Measurements from ENCODE around the gene C1orf159.
A peak's percentile ranks its signal among the peaks of the same experiment; 100 is the strongest.

The C1orf159 gene

DNA sequence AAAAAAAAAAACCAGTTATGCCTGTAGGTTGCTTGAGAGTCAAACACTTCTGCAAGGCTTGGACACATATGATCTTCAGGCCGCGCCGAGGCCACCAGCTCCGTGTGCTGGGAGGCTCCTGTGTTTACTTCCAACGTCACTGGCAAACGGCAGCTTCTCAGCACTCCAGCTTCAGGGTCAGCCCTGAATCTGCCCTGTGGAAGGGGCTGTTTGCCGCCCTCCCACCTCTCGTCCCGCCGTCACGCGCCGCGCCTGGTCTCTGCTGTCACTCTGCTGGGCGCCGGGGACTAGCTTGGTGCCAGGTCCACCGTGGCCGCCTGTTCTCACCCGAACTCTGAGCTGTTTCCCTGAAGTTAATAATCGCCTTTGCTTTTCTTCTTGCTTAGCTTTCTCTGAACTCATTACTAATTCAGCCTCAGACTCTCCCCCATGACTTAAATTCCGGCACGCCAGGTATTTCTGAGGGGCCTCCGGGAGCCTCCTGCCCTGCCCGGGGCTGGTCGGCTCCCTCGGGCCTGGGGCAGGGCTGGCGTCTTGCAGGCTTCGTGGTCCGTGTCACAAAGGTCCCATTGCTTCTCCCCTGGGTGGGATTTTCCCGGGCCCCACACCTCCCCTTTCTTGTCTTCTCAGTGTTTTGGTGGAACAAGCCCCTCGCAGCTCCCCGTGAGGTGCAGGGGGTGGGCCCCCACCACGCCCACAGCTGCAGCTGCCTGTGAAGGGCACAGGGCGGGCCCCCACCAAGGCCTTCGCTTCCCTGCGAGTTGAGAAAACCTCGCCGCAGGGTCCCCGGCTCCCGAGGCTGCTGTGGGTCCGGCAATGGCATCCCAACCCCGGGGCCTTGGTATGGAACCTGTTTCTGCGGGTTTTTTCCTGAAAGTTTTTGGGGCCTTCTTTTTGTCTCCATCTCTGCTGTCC lies 14.6 kb upstream of the C1orf159 start:
- DNase-seq, result no peak

DNA sequence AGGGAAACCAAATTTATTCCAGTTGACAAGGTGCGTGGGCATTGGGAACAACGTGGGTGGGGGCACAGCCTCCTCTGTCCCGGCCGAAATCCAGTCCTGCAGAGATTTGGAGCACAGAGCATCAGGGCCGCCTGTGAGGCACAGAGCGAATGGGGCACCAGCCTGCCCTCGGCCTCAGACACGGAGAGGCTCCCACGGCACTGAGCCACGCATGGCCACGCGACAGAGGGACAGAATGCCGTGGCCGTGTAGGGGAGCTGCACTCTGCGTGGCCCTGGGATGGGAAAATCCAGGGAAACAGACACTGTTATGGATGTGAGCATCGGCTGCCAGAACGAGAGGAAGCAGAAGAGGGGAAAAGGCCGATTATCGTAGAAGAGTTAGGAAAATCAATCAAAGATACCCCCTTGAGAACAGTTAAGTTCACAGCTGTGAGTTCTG lies 13.5 kb upstream of the C1orf159 start:
- no peak for DNase-seq

GRCh38 chr1:1128454-1129139 lies 12.7 kb upstream of the C1orf159 start:
- DNase-seq, result no peak

DNA sequence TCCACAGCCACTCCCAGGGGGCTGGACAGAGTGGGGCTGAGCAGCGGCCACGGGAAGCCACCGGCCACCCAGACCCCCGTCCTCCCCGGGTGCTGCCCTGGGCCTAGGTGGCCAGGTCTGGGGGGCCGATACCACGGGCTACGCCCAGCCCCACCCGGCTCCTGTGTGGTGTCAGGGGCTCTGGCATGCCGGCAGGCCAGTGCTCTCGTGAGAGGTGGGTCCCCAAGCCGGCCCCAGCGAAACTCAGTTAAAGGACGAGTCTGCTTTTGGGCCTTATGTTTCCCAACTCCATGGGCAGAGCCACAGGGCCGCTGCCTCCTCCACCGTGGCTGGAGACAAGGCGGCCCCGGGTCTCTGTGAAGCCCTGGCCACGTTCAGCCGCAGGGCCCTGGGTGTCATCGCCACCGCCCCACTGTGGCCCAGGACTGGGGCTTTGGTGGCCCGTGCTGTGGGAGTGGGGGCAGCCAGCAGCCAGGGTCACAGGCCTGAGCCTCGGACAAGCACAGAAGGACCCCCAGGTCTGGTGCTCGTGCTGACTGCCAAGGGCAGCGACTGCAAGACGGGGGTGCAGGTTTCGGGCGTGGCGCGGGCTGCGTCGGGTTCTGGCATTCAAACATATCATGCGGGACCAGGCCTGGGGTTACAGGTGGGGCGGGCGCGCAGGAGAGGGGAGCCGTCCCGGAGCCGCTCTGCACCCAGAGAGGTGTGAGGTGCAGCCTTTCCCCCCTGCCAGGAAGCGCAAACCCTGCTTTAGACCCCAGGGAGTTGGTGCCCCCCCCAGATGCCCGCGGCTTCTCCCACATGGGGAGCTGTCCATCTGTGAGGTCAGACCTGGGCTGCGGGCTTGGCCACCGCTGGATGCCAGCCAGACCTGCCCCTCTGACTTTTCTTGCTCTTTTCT lies 11.9 kb upstream of the C1orf159 start:
- DNase-seq, result no peak

GRCh38 chr1:1125945-1126344 lies 10.1 kb upstream of the C1orf159 start:
- no peak for DNase-seq

GRCh38 chr1:1124786-1125642 lies 9.1 kb upstream of the C1orf159 start:
- DNase-seq, result no peak

DNA sequence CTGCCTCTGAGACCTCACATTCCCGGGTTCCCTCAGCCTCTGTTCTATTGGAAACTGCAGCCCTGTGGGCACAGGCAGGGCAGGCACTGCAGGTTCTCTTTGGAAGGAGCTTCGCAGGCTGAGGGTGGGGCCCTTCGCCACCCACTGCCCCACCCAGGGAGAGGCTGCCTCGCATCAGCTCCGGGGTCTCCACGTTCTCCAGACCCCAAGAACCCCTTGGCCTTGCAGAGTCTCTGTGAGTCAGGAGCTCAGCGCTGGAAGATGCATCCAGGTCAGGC lies 8.6 kb upstream of the C1orf159 start:
- no peak for DNase-seq

DNA sequence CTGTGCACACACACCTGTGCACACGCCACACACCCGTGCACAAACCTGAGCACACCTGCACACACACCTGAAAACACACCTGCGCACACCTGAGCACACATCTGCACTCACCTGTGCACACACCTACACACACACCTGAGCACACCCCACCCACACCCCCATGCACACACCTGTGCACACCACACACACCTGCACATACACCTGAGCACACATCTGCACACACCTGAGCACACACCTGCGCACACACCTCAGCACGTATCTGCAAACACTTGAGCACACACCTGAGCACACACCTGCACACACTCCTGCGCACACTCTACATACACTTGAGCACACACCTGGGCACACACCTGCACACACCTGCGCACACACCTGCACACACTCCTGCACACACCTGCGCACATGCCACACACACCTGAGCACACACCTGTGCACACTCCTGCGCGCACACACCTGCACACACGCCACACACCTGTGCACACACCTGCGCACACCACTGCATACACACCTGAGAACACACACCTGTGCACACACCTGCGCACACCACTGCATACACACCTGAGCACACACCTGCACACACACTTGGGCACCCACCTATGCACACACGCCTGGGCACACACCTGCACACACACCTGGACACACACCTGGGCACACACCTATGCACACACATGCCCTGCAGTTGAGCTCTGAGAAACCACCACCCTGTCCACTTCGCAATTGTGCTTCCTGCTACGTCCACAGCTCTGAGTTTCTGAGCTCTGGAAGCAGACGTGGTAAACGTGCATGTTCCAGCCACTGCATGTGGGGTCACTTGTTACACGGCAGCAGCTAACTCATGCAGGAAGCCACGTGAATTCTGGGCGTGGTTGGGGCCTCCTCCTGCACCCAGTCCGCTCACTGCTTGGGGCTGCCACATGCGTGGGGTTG lies 8.0 kb upstream of the C1orf159 start:
- no peak for DNase-seq

GRCh38 chr1:1122981-1123480 lies 7.1 kb upstream of the C1orf159 start:
- no peak for DNase-seq

- no peak for DNase-seq
These were observed 6.4 kb upstream of the C1orf159 start for GRCh38 chr1:1122078-1122811.

- no peak for DNase-seq
These were observed 5.8 kb upstream of the C1orf159 start for GRCh38 chr1:1121611-1122077.

- DNase-seq, result peak; percentile 35
These were observed 5.1 kb upstream of the C1orf159 start for GRCh38 chr1:1120866-1121591.

DNA sequence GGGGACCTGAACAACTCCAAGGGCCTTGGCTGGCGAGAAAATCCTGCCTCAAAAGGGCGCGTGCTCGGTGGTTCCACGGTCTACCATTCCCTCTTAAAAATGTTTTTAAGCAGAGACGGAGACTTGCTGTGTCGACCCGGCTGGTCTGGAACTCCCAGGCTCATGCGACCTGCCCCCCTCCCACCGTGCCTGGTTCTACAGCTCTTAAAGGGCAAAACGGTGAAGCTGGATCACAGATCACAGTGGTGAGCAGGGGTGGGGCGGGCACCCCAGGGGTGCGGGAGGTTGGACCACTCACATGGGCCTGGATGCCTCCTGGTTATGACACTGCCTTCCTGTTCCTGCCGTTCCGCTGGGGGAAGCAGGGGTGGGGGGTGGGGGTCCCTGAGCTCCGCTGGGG lies 4.2 kb upstream of the C1orf159 start:
- DNase-seq, result no peak

DNA sequence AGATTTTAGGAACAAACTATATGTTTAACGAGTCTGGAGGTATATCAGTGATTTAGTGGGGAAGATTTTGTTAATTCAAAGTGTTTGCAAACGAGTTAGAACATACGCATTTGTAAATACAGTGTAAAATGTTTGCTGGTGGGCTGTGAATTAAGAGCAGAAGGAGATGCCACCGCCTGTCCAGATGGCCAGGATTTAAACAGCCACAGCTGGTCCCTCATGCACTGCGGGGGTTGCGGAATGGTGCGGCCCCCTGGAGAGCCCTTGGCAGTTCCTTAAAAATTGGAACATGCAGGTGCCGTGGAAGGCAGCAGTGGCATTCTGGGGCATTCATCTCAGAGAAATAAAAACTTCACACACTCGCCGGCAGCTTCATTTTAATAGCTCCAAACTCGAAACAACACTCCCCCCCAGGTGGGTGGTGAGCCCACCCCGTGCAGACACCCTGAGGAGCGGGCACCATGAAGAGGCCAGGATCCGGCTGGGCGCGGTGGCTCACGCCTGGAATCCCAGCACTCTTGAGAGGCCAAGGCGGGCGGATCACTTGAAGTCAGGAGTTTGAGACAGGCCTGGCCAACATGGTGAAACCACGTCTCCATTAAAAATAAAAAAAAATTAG lies 3.5 kb upstream of the C1orf159 start:
- DNase-seq, result no peak

DNA sequence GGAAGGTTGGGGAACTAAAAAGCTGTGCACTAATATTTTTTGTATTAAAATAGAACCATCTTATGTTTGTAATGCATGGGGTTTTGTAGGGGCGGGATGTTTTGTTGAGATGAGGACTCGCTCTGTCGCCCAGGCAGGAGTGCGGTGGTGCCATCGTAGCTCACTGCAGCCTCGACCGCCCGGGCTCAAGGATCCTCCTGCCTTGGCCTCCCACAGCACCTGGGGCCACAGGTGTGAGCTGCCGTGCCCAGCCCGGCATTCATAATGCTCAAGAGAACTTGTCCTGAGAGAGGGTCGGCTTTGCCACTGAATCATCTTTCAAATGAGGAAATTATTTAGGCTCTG lies 3.0 kb upstream of the C1orf159 start:
- no peak for DNase-seq

GRCh38 chr1:1118011-1118875 lies 2.4 kb upstream of the C1orf159 start:
- DNase-seq, result no peak

DNA sequence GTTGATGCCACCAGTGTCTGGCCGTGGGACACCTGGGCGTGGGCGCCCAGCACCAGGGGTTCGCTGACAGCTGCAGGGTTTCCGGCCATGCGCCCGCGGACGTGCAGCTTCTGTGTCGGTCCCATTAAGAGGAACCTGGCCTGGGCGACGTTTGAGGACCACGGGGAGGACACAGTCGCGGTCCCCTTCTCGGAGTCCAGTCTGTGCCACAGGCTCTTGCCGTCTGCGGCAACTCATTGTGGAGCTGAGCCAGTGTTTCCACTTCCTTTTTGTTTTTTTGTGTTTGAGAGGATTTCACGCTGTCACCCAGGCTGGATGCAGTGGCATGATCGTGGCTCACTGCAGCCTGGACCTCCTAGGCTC lies 1.6 kb upstream of the C1orf159 start:
- DNase-seq, result no peak

Measured in NCI-H1417 treated with DMSO at 0.1 percent for 48 hours (cell line).